Hepatic stellate cell (primary cell): ENCODE results near the gene HNF4A.
"Not testable (repeated sequence)": the region's sequence is repeated elsewhere in the genome, so short reads cannot be mapped to it uniquely, and the experiment has no call there.

ENCODE experiments used
- DNase-seq: peaks from one replicate; pipeline ENCODE4 v3.0.0; 2011; ENCODE audit warnings: low spot score

HNF4A gene

DNA sequence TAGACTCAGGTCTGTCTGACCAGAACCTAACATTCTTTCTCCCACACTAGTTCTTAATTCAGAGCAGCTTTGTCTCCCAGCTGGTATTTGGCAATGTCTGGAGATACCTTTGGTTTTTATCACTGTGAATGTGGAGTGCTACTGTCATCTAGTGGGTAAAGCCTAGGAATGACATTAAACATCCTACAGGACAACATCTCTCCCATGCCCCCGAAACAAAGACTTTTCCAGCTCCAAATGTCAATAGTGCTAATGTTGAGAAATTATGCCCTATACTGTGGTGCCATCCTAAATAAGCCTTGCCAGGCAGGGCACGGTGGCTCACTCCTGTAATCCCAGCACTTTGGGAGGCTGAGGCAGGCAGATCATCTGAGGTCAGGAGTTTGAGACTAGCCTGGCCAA is 116.0 kb downstream of the HNF4A start:
- DNase-seq: peak; percentile 42

- not testable (repeated sequence) for DNase-seq
Measured at GRCh38 chr20:44472283-44472682, 116.8 kb downstream of the HNF4A start.

- DNase-seq: no peak
Measured at GRCh38 chr20:44475372-44475693, 119.8 kb downstream of the HNF4A start.

DNA sequence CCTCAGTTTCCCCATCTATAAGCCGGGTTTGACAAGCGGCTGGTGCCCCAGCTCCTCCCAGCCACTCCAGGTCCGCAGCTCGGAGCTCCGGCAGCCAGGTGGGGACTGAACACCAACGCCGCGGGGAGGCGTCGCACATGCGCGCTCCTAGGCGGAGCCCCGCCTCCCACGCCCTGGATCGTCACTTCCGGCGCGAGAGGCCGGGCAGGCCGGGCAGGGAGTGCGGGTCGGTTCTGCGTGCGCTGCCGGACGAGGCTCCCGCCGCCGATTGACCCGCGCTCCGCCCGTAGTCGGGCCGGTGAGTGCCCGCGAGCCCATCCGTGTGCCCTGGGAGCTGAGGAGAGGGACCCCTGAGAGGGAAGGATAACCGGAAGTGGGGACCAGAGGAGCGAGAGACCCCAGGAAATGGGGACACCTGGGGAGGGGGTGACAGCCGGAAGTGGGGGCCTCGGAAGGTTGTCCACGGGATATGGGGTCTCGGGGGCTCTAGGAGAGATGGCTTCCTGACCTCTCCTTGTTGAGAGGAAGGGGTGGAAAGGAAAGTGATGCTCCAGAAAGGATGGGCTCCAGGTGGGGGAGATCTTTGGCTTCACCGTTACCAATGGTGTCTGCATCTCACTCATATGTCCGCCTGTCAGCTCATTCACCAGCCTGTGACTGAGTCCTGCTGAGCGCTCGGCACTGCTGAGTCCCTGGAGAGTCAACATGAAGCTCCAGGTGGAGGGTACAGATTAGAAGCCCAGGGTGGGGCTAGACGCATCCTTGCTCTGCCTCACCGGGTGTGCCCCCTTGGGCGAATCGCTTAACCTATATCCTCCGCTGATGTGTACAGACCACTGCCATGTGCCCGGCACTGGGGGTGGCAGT is 120.4 kb downstream of the HNF4A start, which contains the start of gene TTPAL:
TTPAL (plus strand) TSS at position 181 of the 867 bp plus-strand sequence. CDS start 4,126 bp downstream, outside the sequence.
- peak; percentile 93 for DNase-seq

- DNase-seq: no peak
Measured at GRCh38 chr20:44477151-44477550, 121.7 kb downstream of the HNF4A start.

GRCh38 chr20:44478206-44478605 is 122.7 kb downstream of the HNF4A start:
- DNase-seq: no peak

- no peak for DNase-seq
Measured at GRCh38 chr20:44479643-44480042, 124.1 kb downstream of the HNF4A start.

GRCh38 chr20:44480097-44480496 is 124.6 kb downstream of the HNF4A start:
- no peak for DNase-seq

DNA sequence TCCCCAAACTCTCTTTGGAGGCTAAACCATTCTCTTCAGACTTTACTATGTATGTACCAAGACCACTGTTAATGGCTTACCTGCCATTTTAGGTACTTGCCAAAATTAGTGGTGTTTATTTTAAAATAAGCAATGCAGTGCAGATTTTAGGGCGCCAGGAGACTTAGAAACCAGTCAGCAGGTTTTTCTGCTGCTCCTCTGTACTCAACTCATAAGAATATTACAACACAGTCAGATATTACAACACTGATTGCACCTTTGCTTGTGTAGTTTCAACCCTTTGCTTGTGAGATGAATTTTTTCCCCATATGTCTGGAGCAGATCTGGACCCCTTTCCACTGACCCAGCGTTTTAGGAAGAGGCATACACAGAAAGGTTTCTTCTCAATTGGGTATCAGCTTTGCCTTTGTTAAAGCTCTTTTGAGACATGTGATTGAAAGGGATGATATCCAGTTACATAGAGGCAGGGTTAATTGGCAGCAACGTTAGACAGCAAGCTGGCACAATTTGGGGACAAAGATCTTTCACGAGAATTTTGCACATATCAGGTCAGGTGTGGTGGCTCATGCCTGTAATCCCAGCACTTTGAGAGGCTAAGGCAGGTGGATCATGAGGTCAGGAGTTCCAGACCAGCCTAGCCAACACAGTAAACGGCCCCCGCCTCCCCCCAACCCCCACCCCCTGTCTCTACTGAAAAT is 126.4 kb downstream of the HNF4A start:
- no peak for DNase-seq

GRCh38 chr20:44483112-44483511 is 127.6 kb downstream of the HNF4A start:
- DNase-seq: no peak
